Epithelial cell of esophagus (primary cell): ENCODE data around the gene MS4A15.

Source experiments
- DNase-seq: peaks from one replicate; pipeline ENCODE4 v3.0.0; 2010; ENCODE audit warnings: low read depth
- H3K4me3 ChIP-seq: 2 replicates; pipeline ENCODE4 v1.5.1; 2011; ENCODE audit warnings: mild to moderate bottlenecking, low read length, control low read depth
- TF ChIP-seq, protein P1 (sequence below): IDR thresholded peaks from 2 replicates; pipeline ENCODE4 v1.5.1; 2011; ENCODE audit warnings: low read depth, mild to moderate bottlenecking, low read length, control low read depth, inconsistent platforms; ENCODE audit not compliant: insufficient read depth; ENCODE audit errors: missing control alignments

The MS4A15 gene

DNA sequence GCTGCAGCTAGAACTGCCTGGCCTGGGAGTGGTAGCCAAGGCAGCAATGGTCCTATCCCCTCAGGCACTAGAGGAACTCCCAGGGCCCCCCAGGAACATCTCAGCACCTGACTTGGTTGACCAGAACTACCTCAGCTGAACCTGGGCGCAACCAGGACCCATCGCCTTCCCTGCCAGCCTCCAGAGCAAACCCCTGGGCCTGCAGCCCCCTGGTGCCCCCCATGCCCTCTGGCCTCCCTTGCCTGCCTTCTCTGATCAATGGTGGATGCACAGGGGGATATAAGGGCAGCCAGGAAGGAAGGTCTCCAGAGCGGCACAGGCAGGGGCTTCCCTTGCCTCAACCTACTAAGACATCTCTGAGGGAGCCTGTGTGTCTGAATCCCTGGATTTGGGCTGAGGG is 42.0 kb downstream of the MS4A15 start:
- no peak for DNase-seq
- TF ChIP-seq, protein P1, sequence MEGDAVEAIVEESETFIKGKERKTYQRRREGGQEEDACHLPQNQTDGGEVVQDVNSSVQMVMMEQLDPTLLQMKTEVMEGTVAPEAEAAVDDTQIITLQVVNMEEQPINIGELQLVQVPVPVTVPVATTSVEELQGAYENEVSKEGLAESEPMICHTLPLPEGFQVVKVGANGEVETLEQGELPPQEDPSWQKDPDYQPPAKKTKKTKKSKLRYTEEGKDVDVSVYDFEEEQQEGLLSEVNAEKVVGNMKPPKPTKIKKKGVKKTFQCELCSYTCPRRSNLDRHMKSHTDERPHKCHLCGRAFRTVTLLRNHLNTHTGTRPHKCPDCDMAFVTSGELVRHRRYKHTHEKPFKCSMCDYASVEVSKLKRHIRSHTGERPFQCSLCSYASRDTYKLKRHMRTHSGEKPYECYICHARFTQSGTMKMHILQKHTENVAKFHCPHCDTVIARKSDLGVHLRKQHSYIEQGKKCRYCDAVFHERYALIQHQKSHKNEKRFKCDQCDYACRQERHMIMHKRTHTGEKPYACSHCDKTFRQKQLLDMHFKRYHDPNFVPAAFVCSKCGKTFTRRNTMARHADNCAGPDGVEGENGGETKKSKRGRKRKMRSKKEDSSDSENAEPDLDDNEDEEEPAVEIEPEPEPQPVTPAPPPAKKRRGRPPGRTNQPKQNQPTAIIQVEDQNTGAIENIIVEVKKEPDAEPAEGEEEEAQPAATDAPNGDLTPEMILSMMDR = no peak
- no peak overlapping the region for H3K4me3 ChIP-seq

- TF ChIP-seq, protein P1 = no peak
- no peak for DNase-seq
- no peak overlapping the region for H3K4me3 ChIP-seq
Observed at GRCh38 chr11:60801194-60801593, 44.5 kb downstream of the MS4A15 start.

- DNase-seq = no peak
- TF ChIP-seq, protein P1 = no peak
- H3K4me3 ChIP-seq = no peak overlapping the region
Observed at GRCh38 chr11:60803273-60803936, 46.7 kb downstream of the MS4A15 start.

DNA sequence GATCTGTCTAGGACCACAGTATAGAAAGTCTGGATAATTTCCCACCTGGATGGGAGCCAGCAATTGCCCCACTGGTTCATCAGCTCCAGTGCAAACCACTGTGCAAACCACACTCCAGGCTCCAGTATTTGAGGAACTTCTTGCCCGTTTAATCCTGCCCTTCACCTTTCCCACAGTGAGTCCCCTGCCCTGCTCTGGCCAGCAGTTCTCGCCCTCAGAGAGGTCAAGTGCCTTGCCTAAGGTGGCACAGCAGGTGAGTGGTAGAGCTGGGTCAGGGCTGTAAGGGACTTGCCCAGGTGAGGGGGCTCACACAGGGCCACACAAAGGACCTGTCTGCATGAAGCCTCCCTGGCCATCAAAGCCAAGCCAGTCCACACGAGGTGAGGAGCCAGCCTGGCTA is 52.6 kb downstream of the MS4A15 start:
- TF ChIP-seq, protein P1 = no peak
- no peak overlapping the region for H3K4me3 ChIP-seq
- DNase-seq = no peak

GRCh38 chr11:60809691-60810090 is 53.0 kb downstream of the MS4A15 start:
- TF ChIP-seq, protein P1 = no peak
- no peak overlapping the region for H3K4me3 ChIP-seq
- DNase-seq = peak; percentile 11

DNA sequence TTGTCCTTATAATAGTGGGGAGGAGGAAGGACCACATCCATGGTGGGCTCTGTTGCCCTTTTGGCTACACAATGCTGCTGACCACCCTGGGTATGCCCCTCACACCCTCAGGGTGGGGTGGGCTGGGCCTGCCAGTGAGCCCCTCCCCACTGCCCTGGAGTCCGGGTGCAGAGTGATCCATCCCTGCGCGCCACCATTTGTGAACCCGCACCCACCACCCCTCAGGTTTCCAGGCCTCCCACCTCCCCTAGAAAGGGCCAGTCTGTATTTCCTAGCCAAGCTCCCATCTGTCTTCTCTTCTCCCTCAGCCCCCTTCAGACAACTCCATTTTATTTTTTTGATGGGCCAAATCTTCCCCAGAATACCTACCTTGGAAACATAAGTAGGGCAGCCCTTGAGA is 53.5 kb downstream of the MS4A15 start:
- DNase-seq = no peak
- no peak overlapping the region for H3K4me3 ChIP-seq
- TF ChIP-seq, protein P1 = no peak

DNA sequence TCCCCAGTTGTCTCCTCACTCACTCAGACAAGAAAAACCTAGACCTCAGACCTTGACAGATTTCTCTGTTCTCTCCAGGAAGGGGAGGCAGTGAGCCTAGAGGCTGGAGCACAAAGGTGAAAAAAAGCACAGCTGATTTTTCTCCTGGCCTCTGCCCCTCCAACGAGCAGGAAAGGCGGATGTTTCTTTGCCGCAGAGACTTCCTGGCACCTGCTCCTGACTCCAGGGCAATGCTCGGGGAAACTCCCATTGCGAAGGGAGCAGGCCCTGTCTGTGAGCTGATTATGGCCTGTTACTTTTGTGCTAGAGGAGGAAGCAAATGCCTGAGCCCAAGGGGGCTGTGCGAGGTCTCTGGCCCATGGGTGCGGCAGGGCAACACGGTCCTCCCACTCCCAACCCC is 53.9 kb downstream of the MS4A15 start:
- no peak overlapping the region for H3K4me3 ChIP-seq

More for the DNA sequence above, 53.9 kb downstream of the MS4A15 start:
- TF ChIP-seq, protein P1 = no peak
- no peak for DNase-seq
